GM19193 (cell line): ENCODE results near the gene MYO7A.

Experiments used
- POLR2A ChIP-seq: IDR thresholded peaks from 4 replicates; pipeline ENCODE4 v1.6.1; 2011; ENCODE audit not compliant: insufficient read depth, insufficient read length; ENCODE audit errors: extremely low read depth

Gene MYO7A

GRCh38 chr11:77153276-77154185, 25.5 kb downstream of the MYO7A start:
- TF ChIP-seq POLR2A = no peak

- TF ChIP-seq POLR2A = no peak
Observed at GRCh38 chr11:77154381-77155081, 26.5 kb downstream of the MYO7A start.

- no peak for TF ChIP-seq POLR2A
Observed at GRCh38 chr11:77155082-77155475, 27.0 kb downstream of the MYO7A start.

GRCh38 chr11:77155556-77156130, 27.6 kb downstream of the MYO7A start:
- no peak for TF ChIP-seq POLR2A

- no peak for TF ChIP-seq POLR2A
Observed at GRCh38 chr11:77156396-77157195, 28.6 kb downstream of the MYO7A start.

- TF ChIP-seq POLR2A = no peak
Observed at GRCh38 chr11:77158041-77158695, 30.1 kb downstream of the MYO7A start.

GRCh38 chr11:77159219-77159936, 31.3 kb downstream of the MYO7A start:
- TF ChIP-seq POLR2A = no peak

- TF ChIP-seq POLR2A = no peak
Observed at GRCh38 chr11:77159937-77160495, 32.0 kb downstream of the MYO7A start.

GRCh38 chr11:77163271-77163670, 35.2 kb downstream of the MYO7A start:
- TF ChIP-seq POLR2A = no peak

GRCh38 chr11:77165066-77165465, 37.0 kb downstream of the MYO7A start:
- TF ChIP-seq POLR2A = no peak

- no peak for TF ChIP-seq POLR2A
Observed at GRCh38 chr11:77166021-77166420, 38.0 kb downstream of the MYO7A start.

- TF ChIP-seq POLR2A = no peak
Observed at GRCh38 chr11:77167111-77167626, 39.1 kb downstream of the MYO7A start.

- TF ChIP-seq POLR2A = no peak
Observed at GRCh38 chr11:77167791-77168190, 39.7 kb downstream of the MYO7A start.
